K562 (cell line): Measurements from ENCODE around the gene FAM43B. TPM values are rescaled to one million over a fixed set of nuclear protein-coding genes. Genes with fewer than 3 reads are reported as not detected.
A peak's percentile ranks its signal among the peaks of the same experiment; 100 is the strongest.

Source experiments
- BRF1 ChIP-seq: IDR thresholded peaks from 3 replicates; pipeline ENCODE4 v1.6.1; 2011; ENCODE audit warnings: borderline replicate concordance, mild to moderate bottlenecking; ENCODE audit not compliant: insufficient read length; ENCODE audit errors: extremely low read depth
- DNMT1 ChIP-seq: fragments of 450-650 bp; IDR thresholded peaks from 2 replicates; pipeline ENCODE4 v1.6.1; 2016; ENCODE audit warnings: antibody characterized with exemption, mild to moderate bottlenecking
- EHMT2 ChIP-seq: fragments of 450-650 bp; IDR thresholded peaks from 2 replicates; pipeline ENCODE4 v1.6.1; 2018; ENCODE audit warnings: antibody characterized with exemption
- MAFK ChIP-seq: IDR thresholded peaks from 2 replicates; pipeline ENCODE4 v1.6.1; 2011; ENCODE audit warnings: low read length, improper control_type of control experiment
- MEF2D ChIP-seq: conservative IDR thresholded peaks from 2 replicates; pipeline ENCODE4 v1.6.1; 2016; ENCODE audit warnings: low read depth, missing genetic modification characterization, missing compliant biosample characterization
- NFRKB ChIP-seq: fragments of 450-650 bp; IDR thresholded peaks from 2 replicates; pipeline ENCODE4 v1.6.1; 2016; ENCODE audit warnings: low read depth
- PHTF2 ChIP-seq: fragments of 250-450 bp; sonication (Bioruptor Pico); IDR thresholded peaks from 2 replicates; pipeline ENCODE4 v1.5.0; 2021; ENCODE audit warnings: mild to moderate bottlenecking
- PPARD ChIP-seq: fragments of 250-450 bp; sonication (Bioruptor Pico); IDR thresholded peaks from 2 replicates; pipeline ENCODE4 v1.8.0; 2022; ENCODE audit warnings: inconsistent platforms, mild to moderate bottlenecking, moderate library complexity
- YY1 ChIP-seq, 3 experiments: IDR thresholded peaks; 2 replicates each; pipeline ENCODE4 v1.6.1; 2011; ENCODE audit warnings: low read length in 2 of 3, mild to moderate bottlenecking in 2 of 3, moderate library complexity in 2 of 3, borderline replicate concordance in 1 of 3, control low read depth in 1 of 3, low read depth in 1 of 3; ENCODE audit not compliant: insufficient read depth in 3 of 3, insufficient replicate concordance in 2 of 3, control insufficient read depth in 1 of 3, insufficient read length in 1 of 3; ENCODE audit errors: extremely low read depth in 1 of 3
- ZFPM2 ChIP-seq: fragments of 250-450 bp; sonication (Bioruptor Pico); IDR thresholded peaks from 2 replicates; pipeline ENCODE4 v1.5.1; 2022; ENCODE audit warnings: mild to moderate bottlenecking
- ZNF121 ChIP-seq: sonication (generic); formaldehyde crosslinking; conservative IDR thresholded peaks from 2 replicates; pipeline ENCODE4 v1.8.0; 2022; ENCODE audit warnings: missing genetic modification reagents
- ZNF239 ChIP-seq: fragments of 250-450 bp; sonication (Bioruptor Pico); IDR thresholded peaks from 2 replicates; pipeline ENCODE4 v1.4.0; 2020; ENCODE audit warnings: mild to moderate bottlenecking
- ZNF449 ChIP-seq: fragments of 250-450 bp; sonication (Bioruptor Pico); IDR thresholded peaks from 2 replicates; pipeline ENCODE4 v1.8.0; 2022; ENCODE audit warnings: moderate library complexity, mild to moderate bottlenecking, inconsistent platforms
- ZNF717 ChIP-seq: fragments of 250-450 bp; sonication (Bioruptor Pico); IDR thresholded peaks from 2 replicates; pipeline ENCODE4 v1.5.0; 2021
- polyA plus RNA-seq, 8 experiments: library from polyadenylated mRNA; depleted of rRNA in 4 of 8; stranded (reverse) in 5 of 8; unstranded in 3 of 8; fragments of >200 nt; fragmentation: Nextera tagmentation in 2 of 8; fragmentation: Illumina TruSeq in 1 of 8; extraction: Ambion mirVana in 2 of 8; extraction: Trizol in 1 of 8; gene quantifications; 2 replicates each; pipeline versions ENCODE4 v1.2.1 to v1.2.3, GENCODE V29; 2011 to 2014; ENCODE audit warnings: inconsistent platforms in 1 of 8, missing spikeins in 1 of 8
- total RNA-seq, 7 experiments: library from RNA; depleted of rRNA in 6 of 7; stranded (reverse); fragments of >200 nt in 6 of 7; fragmentation: Illumina TruSeq in 2 of 7; extraction: Trizol in 2 of 7; gene quantifications; 2 replicates each; pipeline versions ENCODE4 v1.2.1 to v1.2.3, GENCODE V29; 2011 to 2021; ENCODE audit warnings: low replicate concordance in 1 of 7
- TF ChIP-seq, protein P1 (sequence below): sonication (generic); formaldehyde crosslinking; IDR thresholded peaks from 2 replicates; pipeline ENCODE4 v1.8.0; 2022; ENCODE audit warnings: mild to moderate bottlenecking, missing genetic modification reagents
- TF ChIP-seq, protein P2 (sequence below): fragments of 250-450 bp; sonication (Bioruptor Pico); IDR thresholded peaks from 2 replicates; pipeline ENCODE4 v1.8.0; 2021; ENCODE audit warnings: borderline replicate concordance, mild to moderate bottlenecking, moderate library complexity; ENCODE audit not compliant: poor library complexity, severe bottlenecking
- TF ChIP-seq, protein P3 (sequence below): fragments of 250-450 bp; sonication (Bioruptor Pico); IDR thresholded peaks from 2 replicates; pipeline ENCODE4 v1.4.0; 2020
- TF ChIP-seq, protein P4 (sequence below): fragments of 250-450 bp; sonication (Bioruptor Pico); IDR thresholded peaks from 2 replicates; pipeline ENCODE4 v1.5.0; 2021; ENCODE audit warnings: mild to moderate bottlenecking, moderate library complexity

Gene FAM43B
- total and polyA plus RNA-seq, 9 of the 15 experiments (the other 6 are each of a cell fraction or from before 2014, with no cell fraction given): not detected

GRCh38 chr1:20574686-20575540 is 22.5 kb downstream of the FAM43B start (continued):
- TF ChIP-seq YY1 (IDR thresholded peaks at IDR 0.05; ENCODE audit: borderline replicate concordance in 1 of 3, control insufficient read depth in 1 of 3, extremely low read depth in 1 of 3, insufficient read depth in 3 of 3, insufficient read length in 1 of 3, insufficient replicate concordance in 2 of 3, low read depth in 1 of 3, low read length in 2 of 3) (peak in 1 of 3 experiments; percentile 53), ZNF239 (no peak), PHTF2 (CRISPR knock-in tag) (no peak), DNMT1 (no peak), ZNF717 (no peak), EHMT2 (no peak; the same call in 1 of the 2 replicates), ZNF449 (CRISPR knock-in tag) (no peak), MAFK (no peak), ZFPM2 (no peak), BRF1 (no peak), NFRKB (no peak), ZNF121 (no peak), PPARD (no peak), MEF2D (tag) (no peak)
- TF ChIP-seq, protein P1, sequence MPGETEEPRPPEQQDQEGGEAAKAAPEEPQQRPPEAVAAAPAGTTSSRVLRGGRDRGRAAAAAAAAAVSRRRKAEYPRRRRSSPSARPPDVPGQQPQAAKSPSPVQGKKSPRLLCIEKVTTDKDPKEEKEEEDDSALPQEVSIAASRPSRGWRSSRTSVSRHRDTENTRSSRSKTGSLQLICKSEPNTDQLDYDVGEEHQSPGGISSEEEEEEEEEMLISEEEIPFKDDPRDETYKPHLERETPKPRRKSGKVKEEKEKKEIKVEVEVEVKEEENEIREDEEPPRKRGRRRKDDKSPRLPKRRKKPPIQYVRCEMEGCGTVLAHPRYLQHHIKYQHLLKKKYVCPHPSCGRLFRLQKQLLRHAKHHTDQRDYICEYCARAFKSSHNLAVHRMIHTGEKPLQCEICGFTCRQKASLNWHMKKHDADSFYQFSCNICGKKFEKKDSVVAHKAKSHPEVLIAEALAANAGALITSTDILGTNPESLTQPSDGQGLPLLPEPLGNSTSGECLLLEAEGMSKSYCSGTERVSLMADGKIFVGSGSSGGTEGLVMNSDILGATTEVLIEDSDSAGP: no peak
- TF ChIP-seq, protein P2, sequence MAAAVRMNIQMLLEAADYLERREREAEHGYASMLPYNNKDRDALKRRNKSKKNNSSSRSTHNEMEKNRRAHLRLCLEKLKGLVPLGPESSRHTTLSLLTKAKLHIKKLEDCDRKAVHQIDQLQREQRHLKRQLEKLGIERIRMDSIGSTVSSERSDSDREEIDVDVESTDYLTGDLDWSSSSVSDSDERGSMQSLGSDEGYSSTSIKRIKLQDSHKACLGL (CRISPR knock-in tag): no peak
- TF ChIP-seq, protein P3, sequence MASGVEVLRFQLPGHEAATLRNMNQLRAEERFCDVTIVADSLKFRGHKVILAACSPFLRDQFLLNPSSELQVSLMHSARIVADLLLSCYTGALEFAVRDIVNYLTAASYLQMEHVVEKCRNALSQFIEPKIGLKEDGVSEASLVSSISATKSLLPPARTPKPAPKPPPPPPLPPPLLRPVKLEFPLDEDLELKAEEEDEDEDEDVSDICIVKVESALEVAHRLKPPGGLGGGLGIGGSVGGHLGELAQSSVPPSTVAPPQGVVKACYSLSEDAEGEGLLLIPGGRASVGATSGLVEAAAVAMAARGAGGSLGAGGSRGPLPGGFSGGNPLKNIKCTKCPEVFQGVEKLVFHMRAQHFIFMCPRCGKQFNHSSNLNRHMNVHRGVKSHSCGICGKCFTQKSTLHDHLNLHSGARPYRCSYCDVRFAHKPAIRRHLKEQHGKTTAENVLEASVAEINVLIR (CRISPR knock-in tag): no peak
- TF ChIP-seq, protein P4, sequence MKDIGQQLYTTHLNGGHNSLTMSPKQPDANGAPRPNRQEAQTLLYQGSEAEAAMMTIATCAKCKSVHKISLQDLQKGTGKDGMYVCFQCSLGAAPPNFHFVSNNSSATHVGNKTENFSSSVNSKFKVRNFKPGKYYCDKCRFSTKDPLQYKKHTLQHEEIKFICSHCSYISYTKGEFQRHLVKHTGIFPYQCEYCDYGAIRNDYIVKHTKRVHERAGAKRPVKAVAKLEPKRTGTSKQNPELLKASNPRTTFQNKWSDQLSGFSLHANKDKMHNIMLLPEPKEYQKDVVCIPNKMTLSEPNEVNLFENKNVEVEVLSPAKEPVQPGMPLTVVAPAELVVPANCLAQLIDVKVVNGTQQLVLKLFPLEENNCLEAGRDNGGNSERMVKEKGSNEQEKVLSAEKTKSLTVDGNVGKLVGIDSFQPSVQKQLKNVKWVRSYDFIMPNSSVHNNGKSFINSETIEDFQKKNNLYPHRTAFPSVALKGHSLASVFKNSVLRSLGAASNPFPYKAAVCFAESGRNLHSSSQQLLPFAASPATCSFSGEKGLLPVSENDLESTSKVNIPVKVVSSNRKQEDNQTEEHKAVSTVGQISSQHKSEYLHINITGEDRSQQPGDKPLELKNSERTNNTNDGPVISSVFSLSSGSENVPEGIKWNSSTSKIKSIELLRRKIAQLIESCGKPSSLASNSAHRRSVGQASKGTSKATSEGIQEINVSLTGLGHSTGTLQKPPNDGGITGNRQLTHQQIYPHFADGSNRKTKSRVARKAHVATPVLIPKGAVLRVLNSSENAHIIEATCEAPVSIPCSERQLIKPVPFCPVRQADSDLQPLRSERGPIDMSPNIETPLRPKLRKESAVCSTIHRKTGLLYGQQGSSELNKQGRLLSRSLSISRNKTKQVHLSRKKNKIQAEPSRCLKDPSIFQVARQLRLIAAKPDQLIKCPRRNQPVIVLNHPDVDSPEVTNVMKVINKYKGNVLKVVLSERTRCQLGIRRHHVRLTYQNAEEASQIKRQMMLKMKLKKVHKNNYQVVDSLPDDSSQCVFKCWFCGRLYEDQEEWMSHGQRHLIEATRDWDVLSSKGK: no peak
